ENCODE data around the gene HDGF. TPM values are rescaled to one million over a fixed set of nuclear protein-coding genes. Genes with fewer than 3 reads are reported as not detected.

Gene HDGF
- total RNA-seq, 1 donor from 2014 or later = 374 TPM

- Mint-ChIP-seq H3K27me3 (ENCODE audit: insufficient read depth) (peaks cover 53% of the 10 kb centered on the region), H3K4me1 (ENCODE audit: low read depth) (peaks cover 25% of the 10 kb centered on the region), H3K9me3 (no peaks in the 10 kb centered on the region), H3K36me3 (ENCODE audit: low read depth) (no peaks in the 10 kb centered on the region), H3K4me3 (no peak overlapping the region), H3K27ac (no peak overlapping the region)
- DNase-seq (ENCODE audit: low spot score) = no peak
- intact Hi-C loops (cut with micrococcal nuclease) = no loop called here
These were observed 57.4 kb downstream of the HDGF start for GRCh38 chr1:156693848-156694689.

GRCh38 chr1:156692925-156693847 lies 58.3 kb downstream of the HDGF start:
- peaks cover 25% of the 10 kb centered on the region for H3K4me1 Mint-ChIP-seq (ENCODE audit: low read depth)

GRCh38 chr1:156692441-156692924 lies 59.0 kb downstream of the HDGF start:
- intact Hi-C loops (cut with micrococcal nuclease) = no loop called here
- Mint-ChIP-seq H3K9me3 (no peaks in the 10 kb centered on the region), H3K36me3 (ENCODE audit: low read depth) (no peaks in the 10 kb centered on the region), H3K4me3 (no peak overlapping the region), H3K27ac (no peak overlapping the region), H3K27me3 (ENCODE audit: insufficient read depth) (peaks cover 58% of the 10 kb centered on the region), H3K4me1 (ENCODE audit: low read depth) (peaks cover 25% of the 10 kb centered on the region)
- DNase-seq (ENCODE audit: low spot score) = no peak

More at GRCh38 chr1:156692925-156693847, 58.3 kb downstream of the HDGF start:
- Mint-ChIP-seq H3K27ac (no peak overlapping the region), H3K27me3 (ENCODE audit: insufficient read depth) (peaks cover 58% of the 10 kb centered on the region), H3K9me3 (no peaks in the 10 kb centered on the region), H3K4me3 (no peak overlapping the region), H3K36me3 (ENCODE audit: low read depth) (no peaks in the 10 kb centered on the region)
- no peak for DNase-seq (ENCODE audit: low spot score)
- intact Hi-C loops (cut with micrococcal nuclease) = no loop called here

Other genes starting within 250 kb of the HDGF start
- 10.3 and 11.2 TPM in 2 replicates for gene IQGAP3, start 179.1 kb downstream of the HDGF start, total RNA-seq
- gene TTC24, start 172.0 kb downstream of the HDGF start, total RNA-seq = 3.7 and 4.1 TPM in 2 replicates
- 77.8 and 78.0 TPM in 2 replicates for gene NAXE, start 159.9 kb downstream of the HDGF start, total RNA-seq
- gene GPATCH4, start 150.2 kb downstream of the HDGF start, total RNA-seq = 102 and 104 TPM in 2 replicates
- not detected in 2 replicates for gene HAPLN2, start 132.3 kb downstream of the HDGF start, total RNA-seq
- not detected in 2 replicates for gene BCAN, start 109.6 kb downstream of the HDGF start, total RNA-seq
- not detected in 2 replicates for gene NES, start 74.3 kb downstream of the HDGF start, total RNA-seq
- 1.4 and 1.6 TPM in 2 replicates for gene CRABP2, start 46.1 kb downstream of the HDGF start, total RNA-seq
- 31.6 and 38.9 TPM in 2 replicates for gene METTL25B, start 23.2 kb downstream of the HDGF start, total RNA-seq
- 73.7 and 81.5 TPM in 2 replicates for gene ISG20L2, start 22.9 kb downstream of the HDGF start, total RNA-seq
- 132 and 135 TPM in 2 replicates for gene MRPL24, start 10.6 kb downstream of the HDGF start, total RNA-seq
- 117 TPM in 2 replicates for gene PRCC, start 15.9 kb upstream of the HDGF start, total RNA-seq
- 283 and 286 TPM in 2 replicates for gene SH2D2A, start 65.2 kb upstream of the HDGF start, total RNA-seq
- 0.65 and 0.78 TPM in 2 replicates for gene INSRR, start 107.4 kb upstream of the HDGF start, total RNA-seq
- 49.1 and 49.8 TPM in 2 replicates for gene NTRK1, start 109.2 kb upstream of the HDGF start, total RNA-seq
- 0.36 and 0.51 TPM in 2 replicates for gene PEAR1, start 142.0 kb upstream of the HDGF start, total RNA-seq
- gene LRRC71, start 169.0 kb upstream of the HDGF start, total RNA-seq = not detected in 2 replicates

All from activated T-helper 1 cell treated with anti-CD3 and anti-CD28 coated beads, Interleukin-12 subunit alpha, Interleukin-12 subunit beta, Interleukin-2, Interleukin-4 antibody, amounts not matched to agents 30 ng/mL and 10 ng/mL and 1 ng/mL, durations not matched to agents 14 hours and 24 hours and 36 hours (primary cell).